GM12891 (cell line): ENCODE data around the gene FBN2.
"Not testable (repeated sequence)": the region's sequence is repeated elsewhere in the genome, so short reads cannot be mapped to it uniquely, and the experiment has no call there.

Experiments used
- DNase-seq: peaks from one replicate; pipeline ENCODE4 v3.0.0; 2011; ENCODE audit warnings: low spot score; ENCODE audit not compliant: insufficient read length
- FAIRE-seq: peaks from 2 replicates; lab custom pipeline; 2011; peaks lifted over from hg19 to GRCh38; lab: Jason Lieb, UNC
- PAX5 ChIP-seq: IDR thresholded peaks from 2 replicates; pipeline ENCODE4 v1.6.1; 2011; ENCODE audit warnings: low read length, moderate library complexity, mild to moderate bottlenecking; ENCODE audit not compliant: insufficient read depth, severe bottlenecking
- POLR2A ChIP-seq: IDR thresholded peaks from 2 replicates; pipeline ENCODE4 v1.6.1; 2011; ENCODE audit warnings: low read depth, low read length, control low read depth
- POLR2AphosphoS5 ChIP-seq: IDR thresholded peaks from 2 replicates; pipeline ENCODE4 v1.6.1; 2011; ENCODE audit warnings: low read depth, low read length, control low read depth
- POU2F2 ChIP-seq: IDR thresholded peaks from 2 replicates; pipeline ENCODE4 v1.6.1; 2011; ENCODE audit warnings: low read depth, mild to moderate bottlenecking, control low read depth, low read length, moderate library complexity
- SPI1 ChIP-seq: IDR thresholded peaks from 2 replicates; pipeline ENCODE4 v1.6.1; 2011; ENCODE audit warnings: low read depth, low read length, control low read depth
- TAF1 ChIP-seq: IDR thresholded peaks from 2 replicates; pipeline ENCODE4 v1.6.1; 2011; ENCODE audit warnings: low read depth, low read length, control low read depth

Gene FBN2

DNA sequence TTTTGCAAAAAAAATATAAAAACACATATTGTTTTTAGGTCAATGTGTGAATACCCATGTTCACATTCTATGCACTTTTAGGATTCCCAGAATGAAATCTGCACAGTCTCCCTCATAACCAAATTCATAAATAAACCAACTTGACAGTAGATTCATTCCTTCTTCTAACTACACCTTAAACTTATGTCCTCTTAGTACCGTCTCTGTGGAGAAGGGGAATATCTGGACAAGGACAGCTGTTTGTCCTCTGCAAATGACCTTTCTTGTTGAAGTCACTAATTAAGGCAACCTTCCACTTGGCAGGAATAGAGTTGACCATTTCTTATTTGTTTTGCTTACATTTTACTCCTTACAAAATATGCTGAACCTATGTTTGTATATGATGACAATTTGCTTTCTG lies 71.1 kb downstream of the FBN2 start:
- TF ChIP-seq POLR2AphosphoS5 (no peak), SPI1 (no peak), POU2F2 (no peak)
- DNase-seq (no peak), FAIRE-seq (no peak)

DNA sequence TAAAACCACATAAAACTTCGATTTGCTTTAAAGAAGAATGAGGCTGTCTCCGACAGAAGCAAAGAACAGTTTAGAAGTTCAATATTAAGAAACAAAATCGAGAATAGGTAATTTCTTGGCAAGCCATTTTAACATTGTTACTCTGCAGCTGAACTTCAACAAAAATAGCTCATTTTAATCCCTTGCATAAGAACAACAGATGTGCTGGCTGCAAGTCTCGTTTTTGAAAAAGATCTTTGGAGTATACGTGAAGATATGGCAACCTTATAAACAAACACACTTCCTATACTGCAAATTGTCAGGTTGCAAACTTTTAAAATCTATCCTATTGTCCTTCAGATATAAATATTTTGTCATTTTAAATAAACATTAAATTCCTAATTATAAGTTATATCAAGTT lies 71.5 kb downstream of the FBN2 start:
- no peak for FAIRE-seq
- no peak for TF ChIP-seq TAF1
- no peak for TF ChIP-seq PAX5
- DNase-seq: no peak

DNA sequence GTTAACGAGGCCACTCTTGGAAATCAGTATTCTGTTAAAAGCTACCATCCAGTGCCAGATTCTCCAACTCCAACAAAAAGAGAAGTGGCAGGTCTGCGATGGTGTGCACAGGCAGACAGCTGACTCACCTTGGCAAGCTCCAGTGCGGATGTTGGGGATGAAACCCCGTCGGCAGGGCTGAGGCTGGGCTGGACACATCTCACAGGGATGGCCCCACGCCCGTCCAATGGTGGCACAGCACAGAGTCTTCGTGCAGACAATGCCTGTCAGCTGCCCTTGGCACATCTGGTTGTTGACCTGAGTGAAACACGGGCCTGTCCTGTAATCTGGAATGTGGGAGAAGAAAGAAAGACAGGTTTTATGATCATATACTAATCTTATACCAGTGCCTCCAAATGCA lies 73.4 kb downstream of the FBN2 start:
- TF ChIP-seq POU2F2: no peak
- TF ChIP-seq POLR2A: no peak
- no peak for TF ChIP-seq PAX5
- TF ChIP-seq POLR2AphosphoS5: no peak
- no peak for TF ChIP-seq TAF1
- TF ChIP-seq SPI1: no peak
- DNase-seq (no peak), FAIRE-seq (no peak)

DNA sequence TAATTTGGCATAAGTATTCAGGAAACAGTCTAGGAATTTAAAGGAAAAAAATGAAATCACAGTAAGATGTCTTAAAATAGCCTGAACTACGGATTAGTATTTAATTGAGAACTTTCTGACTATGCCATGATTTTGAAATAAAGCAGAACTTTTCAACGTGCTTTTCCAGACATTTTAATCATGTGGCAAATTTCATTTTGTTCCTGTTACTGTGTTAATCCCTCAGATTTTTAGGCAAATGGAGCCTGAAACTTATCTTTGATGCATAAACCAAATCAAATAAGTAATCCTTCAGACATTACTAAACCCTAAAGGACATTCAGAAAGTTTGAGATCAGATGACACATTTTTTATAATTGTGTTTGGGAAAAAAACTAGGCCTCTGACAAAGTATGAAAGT lies 75.7 kb downstream of the FBN2 start:
- no peak for FAIRE-seq

DNA sequence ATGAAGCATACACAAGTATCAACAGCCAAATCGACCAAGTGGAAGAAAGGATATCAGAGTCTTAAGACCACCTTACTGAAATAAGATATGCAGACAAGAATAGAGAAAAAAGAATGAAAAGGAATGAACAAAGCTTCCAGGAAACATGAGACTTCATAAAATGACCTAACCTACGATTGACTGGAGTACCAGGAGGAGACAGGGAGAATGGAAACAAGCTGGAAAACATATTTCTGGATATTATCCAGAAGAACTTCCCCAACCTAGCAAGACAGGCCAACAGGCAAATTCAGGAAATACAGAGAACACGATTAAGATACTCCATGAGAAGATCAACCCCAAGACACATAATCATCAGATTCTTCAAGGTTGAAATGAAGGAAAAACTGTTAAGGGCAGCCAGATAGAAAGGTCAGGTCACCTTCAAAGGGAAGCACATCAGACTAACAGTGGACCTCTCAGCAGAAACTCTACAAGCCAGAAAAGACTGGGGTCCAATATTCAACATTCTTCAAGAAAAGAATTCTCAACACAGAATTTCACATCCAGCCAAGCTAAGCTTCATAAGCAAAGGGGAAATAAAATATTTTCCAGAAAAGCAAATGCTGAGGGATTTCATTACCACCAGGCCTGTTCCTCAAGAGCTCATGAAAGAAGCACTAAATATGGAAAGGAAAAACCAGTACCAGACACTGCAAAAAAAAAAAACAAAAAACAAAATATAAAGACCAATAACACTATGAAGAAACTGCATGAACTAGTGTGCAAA lies 80.7 kb downstream of the FBN2 start:
- not testable (repeated sequence) for DNase-seq, FAIRE-seq

More for the DNA sequence above, 75.7 kb downstream of the FBN2 start:
- DNase-seq: no peak
- TF ChIP-seq PAX5: no peak
- no peak for TF ChIP-seq TAF1
- no peak for TF ChIP-seq SPI1
- TF ChIP-seq POLR2A: no peak
- TF ChIP-seq POLR2AphosphoS5: no peak
- TF ChIP-seq POU2F2: no peak

DNA sequence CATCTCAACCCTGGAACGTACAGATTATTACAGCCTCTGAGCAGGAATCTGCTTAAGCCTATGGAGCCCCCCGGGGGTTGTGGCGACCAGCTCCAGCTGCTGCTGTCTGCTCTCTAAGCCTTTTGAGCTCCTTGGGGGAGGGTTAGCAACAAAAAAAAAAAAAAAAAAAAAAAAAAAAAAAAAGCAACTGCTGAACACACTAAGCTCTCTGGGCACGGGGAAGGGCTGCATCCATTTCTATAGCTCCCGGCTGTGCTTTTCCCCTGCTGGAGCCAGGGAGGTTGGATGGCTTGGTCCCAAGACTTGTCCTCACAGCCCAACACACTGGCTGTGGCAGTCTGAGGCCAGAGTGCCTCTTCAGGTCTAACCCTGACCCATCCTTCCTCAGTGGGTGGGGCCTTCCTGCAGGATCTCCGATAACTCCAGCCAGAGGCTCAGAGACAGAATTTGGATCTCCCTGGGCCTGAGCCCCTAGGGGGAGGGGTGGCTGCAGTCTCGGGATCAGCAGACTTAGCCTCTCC lies 82.1 kb downstream of the FBN2 start:
- FAIRE-seq (no peak), DNase-seq (no peak)
- TF ChIP-seq TAF1: no peak
- TF ChIP-seq POU2F2: no peak
- no peak for TF ChIP-seq SPI1

DNA sequence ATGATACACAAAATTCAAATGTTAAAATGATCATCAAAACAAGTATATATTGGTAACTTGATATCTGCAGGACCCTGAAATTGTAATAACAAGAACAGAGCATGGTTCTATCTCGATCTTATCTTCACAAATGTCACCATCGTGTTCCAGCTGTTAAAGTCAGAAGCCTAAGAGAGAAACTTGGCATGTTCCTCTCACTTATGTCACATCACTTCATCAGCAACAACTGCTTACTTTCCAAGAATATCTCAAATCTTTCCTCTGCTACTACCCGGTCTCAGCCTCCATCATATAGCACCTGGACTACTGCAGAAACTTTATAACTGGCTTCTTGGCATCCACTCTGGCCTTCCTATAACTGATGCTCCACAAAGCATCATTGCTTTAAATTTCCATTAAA lies 84.9 kb downstream of the FBN2 start:
- TF ChIP-seq POLR2A: no peak
- TF ChIP-seq TAF1: no peak
- no peak for TF ChIP-seq POU2F2
- no peak for TF ChIP-seq SPI1
- TF ChIP-seq PAX5: no peak
- TF ChIP-seq POLR2AphosphoS5: no peak
- no peak for DNase-seq
- no peak for FAIRE-seq

DNA sequence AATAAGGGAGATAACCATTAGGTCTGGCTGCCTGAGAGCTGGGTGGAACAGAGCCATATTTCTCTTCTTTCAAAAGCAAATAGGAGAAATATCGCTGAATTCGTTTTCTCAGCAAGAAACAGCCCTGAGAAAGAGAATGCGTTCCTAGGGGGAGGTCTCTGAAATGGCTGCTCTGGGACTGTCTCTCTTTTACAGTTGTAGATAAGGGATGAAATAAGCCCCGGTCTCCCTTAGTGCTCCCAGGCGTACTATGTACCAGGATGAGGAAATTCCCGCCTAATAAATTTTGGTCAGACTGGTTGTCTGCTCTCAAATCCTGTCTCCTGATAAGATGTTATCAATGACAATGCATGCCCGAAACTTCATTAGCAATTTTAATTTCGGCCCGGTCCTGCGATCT lies 90.8 kb downstream of the FBN2 start:
- not testable (repeated sequence) for FAIRE-seq, DNase-seq

DNA sequence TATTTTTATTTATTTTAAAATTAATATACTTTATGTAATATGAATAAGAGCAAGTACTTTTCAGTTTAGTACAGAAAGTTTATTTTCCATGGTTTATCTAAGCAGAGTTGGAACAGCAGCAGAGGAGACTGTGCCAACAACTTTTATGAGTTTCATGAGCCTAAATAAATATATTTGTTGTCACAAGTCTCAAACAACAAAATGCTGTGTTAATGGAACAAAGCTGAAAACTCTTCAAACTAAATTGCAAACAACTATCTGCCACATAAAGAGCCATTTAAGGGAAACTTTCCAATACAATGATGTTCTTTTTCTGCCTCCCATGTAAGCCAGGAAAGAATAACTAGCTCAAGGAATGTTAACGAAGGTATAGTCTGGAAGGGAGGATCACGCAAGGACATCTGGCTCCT lies 96.1 kb downstream of the FBN2 start:
- TF ChIP-seq POLR2A (no peak), POU2F2 (no peak), PAX5 (no peak), POLR2AphosphoS5 (no peak), TAF1 (no peak), SPI1 (no peak)
- DNase-seq (no peak), FAIRE-seq (no peak)

DNA sequence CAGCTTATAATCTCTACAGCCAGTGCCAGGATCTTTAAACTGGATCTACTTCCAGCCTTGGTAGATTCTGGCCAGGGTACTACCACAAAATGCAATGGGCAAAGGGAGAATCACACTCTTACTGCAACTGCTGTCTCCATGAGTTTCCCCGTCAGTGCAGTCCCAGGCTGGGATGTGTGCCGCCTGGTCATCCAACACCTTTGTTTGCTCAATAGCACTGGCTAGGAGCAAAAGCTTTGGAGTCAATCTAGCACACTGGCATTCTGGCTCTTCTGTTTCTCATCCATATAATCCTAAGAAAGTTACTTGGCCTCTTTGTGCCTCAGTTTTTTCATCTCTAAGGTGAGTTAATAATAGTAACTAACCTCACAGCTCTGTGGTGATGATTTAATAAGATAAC lies 96.9 kb downstream of the FBN2 start:
- FAIRE-seq: no peak
- DNase-seq: no peak
- no peak for TF ChIP-seq POLR2AphosphoS5
- TF ChIP-seq POLR2A: no peak
- TF ChIP-seq SPI1: no peak
- no peak for TF ChIP-seq TAF1
- no peak for TF ChIP-seq PAX5
- no peak for TF ChIP-seq POU2F2

DNA sequence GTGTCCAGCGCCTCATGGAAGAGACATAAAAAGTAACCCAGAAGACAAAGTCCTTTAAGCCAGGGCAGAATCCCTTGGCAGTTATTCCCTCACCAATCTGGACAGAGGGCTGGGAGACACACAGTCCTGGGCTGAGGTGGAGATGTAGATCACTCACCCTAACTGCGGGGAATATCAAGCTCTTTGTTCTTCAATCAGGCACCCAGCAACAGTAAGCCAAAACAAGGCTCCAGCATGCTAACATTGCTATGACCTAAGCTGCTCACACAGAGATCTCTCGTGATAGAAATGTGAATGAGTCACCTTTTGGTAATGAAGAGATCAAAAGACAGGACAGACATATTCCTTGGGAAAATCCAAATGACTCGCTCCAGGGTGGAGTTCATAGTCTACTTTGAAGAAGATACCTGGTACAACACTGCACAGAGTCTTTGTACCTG lies 101.3 kb downstream of the FBN2 start:
- no peak for FAIRE-seq
- DNase-seq: no peak

More for the DNA sequence above, 101.3 kb downstream of the FBN2 start:
- TF ChIP-seq TAF1 (no peak), PAX5 (no peak), POLR2A (no peak), POU2F2 (no peak), POLR2AphosphoS5 (no peak), SPI1 (no peak)
